Measurements from ENCODE around the gene SH3BP5.

Gene SH3BP5

GRCh38 chr3:15326673-15327072 lies 5.7 kb downstream of the SH3BP5 start:
- DNase-seq (ENCODE audit: low read depth in 2 of 2, low spot score in 1 of 2): no peak

GRCh38 chr3:15326037-15326436 lies 6.3 kb downstream of the SH3BP5 start:
- no peak for DNase-seq (ENCODE audit: low read depth in 2 of 2, low spot score in 1 of 2)

- no peak for DNase-seq (ENCODE audit: low read depth in 2 of 2, low spot score in 1 of 2)
Observed at GRCh38 chr3:15325228-15325627, 7.2 kb downstream of the SH3BP5 start.

- no peak for DNase-seq (ENCODE audit: low read depth in 2 of 2, low spot score in 1 of 2)
Observed at GRCh38 chr3:15324379-15324808, 8.0 kb downstream of the SH3BP5 start.

DNA sequence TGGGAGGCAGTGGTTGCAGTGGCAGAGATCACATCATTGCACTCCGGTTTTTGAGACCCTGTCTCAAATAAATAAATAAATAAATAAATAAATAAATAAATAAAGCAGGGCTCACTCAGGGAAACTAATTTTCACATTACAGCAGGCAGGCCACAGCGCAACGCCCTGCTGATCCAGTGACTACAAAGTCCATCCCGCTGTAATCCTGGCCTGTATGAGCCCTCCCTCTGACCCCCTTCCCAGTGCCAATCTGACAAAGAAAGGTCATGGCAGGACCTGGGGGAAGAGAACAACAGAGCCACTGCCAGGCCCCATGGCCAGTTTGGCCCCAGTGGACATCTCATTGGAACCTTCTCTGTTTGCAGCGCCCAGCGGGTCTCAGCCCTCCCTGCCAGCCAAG lies 9.3 kb downstream of the SH3BP5 start:
- no peak for DNase-seq (ENCODE audit: low read depth in 2 of 2, low spot score in 1 of 2)

DNA sequence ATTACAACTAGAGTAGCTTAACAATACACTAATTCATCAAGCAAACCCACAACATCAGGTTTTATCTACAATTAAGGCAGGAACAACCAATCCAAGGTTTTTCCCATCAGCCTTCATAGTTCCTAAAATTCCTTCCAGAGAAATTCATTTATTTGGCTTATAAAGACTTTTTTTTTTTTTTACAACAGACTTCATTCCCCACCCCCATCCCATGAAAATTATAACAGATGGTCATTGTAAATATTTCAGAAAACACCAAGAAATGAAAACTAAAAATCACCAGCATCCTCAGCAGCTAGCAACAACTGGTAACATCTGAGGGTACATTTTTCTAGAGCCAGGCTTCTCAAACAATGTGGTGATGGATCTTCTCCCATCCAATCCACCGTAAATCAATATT lies 11.0 kb downstream of the SH3BP5 start:
- DNase-seq (ENCODE audit: low read depth in 2 of 2, low spot score in 1 of 2): no peak

DNA sequence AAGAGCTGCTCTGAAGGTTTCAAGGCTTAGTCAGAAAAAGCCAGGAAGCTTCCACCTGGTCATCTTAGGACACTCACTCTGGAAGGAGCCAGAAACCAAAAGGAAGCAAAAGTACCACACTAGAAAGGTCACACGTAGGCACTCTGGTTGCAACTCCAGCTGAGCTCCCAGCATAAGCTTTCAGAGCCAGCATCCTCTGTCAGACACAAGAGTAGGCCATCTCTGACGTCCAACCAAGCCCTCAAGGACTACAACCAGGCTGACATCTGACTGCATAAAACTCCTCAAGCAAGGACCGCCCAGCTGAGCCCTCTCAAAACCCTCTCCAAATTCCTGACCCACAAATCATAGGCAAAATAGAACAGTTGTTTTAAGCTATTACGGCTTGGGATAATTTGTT lies 12.8 kb downstream of the SH3BP5 start:
- DNase-seq (ENCODE audit: low read depth in 2 of 2, low spot score in 1 of 2): no peak

- DNase-seq (ENCODE audit: low read depth in 2 of 2, low spot score in 1 of 2): no peak
Observed at GRCh38 chr3:15319136-15319535, 13.2 kb downstream of the SH3BP5 start.

DNA sequence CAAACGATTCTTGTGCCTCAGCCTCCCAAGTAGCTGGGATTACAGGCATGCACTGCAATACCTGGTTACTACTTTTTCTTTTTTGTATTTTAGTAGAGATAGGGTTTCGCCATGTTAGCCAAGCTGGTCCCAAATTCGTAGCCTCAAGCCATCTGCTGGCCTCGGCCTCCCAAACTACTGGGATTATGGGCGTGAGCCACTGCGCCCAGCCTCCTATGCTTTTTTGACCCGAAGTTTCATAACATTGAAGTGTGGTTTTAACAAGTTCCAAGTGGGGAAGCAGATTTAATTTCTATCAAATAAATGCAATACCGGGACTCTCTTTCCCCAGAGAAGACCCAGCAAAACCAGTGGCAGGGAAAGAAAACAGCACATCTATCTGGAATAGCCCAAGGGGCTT lies 13.7 kb downstream of the SH3BP5 start:
- DNase-seq (ENCODE audit: low read depth in 2 of 2, low spot score in 1 of 2): no peak

DNA sequence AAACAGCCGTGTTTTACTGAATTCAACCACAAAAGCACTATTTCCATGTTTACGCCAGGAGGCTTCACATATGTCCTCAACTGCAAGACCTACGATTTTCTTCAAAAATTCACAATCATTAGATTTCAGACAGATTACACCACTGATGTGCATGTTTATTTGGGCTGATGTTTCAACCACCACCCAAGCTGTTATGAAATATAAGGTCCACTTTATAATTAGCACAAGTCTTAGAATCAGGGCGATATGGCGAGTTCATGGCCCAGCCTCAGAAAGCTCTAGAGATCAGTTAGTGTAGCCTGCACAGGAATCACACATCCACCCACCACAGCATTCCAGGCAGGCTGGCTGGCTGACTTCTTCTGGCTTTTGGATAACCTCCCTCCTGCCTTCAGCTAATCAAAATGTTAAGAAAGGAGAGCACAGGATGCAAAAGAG lies 15.4 kb downstream of the SH3BP5 start:
- DNase-seq (ENCODE audit: low read depth in 2 of 2, low spot score in 1 of 2): no peak

DNA sequence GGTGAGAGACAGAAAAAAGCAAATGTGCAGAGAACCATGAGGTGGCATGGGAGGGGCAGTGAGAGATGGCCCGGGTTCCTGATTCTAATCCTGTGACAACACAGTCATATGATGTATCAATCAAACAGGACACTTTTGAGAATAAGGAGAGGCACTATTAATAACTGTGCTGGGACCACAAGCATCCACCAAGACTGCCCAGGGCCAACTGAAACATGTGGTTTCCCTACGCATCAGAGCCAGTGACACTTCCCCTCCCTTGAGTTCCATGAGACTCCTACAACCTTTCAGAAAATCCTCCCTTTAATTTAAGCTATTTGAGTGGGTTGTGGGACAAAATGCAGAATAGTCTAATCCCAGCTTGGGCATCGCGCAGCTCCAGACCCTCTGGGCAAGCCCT lies 17.4 kb downstream of the SH3BP5 start:
- no peak for DNase-seq (ENCODE audit: low read depth in 2 of 2, low spot score in 1 of 2)

GRCh38 chr3:15314276-15314675 lies 18.1 kb downstream of the SH3BP5 start:
- no peak for DNase-seq (ENCODE audit: low read depth in 2 of 2, low spot score in 1 of 2)

- DNase-seq (ENCODE audit: low read depth in 2 of 2, low spot score in 1 of 2): no peak
Observed at GRCh38 chr3:15313461-15313860, 18.9 kb downstream of the SH3BP5 start.

DNA sequence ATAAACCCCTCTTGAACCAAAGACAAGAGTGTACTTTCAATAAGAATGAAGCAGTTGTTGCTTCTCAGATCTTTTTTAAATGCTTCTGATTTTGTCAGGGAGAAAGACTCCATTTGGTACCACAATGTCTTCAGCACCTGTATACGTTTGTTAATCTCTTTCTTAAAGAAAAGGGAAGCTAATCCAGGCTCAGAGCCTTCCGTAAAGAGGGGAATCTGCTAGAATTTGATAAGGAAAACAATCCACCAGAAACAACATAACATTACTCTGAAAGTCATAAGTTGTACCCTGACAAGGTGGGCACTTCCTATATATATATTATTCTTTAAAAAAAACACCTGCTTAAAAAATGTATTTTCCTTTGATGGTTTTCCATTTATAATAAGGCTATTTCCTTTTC lies 19.8 kb downstream of the SH3BP5 start:
- DNase-seq (ENCODE audit: low read depth in 2 of 2, low spot score in 1 of 2): no peak

GRCh38 chr3:15310491-15311370 lies 21.7 kb downstream of the SH3BP5 start:
- DNase-seq (ENCODE audit: low read depth in 2 of 2, low spot score in 1 of 2): no peak

DNA sequence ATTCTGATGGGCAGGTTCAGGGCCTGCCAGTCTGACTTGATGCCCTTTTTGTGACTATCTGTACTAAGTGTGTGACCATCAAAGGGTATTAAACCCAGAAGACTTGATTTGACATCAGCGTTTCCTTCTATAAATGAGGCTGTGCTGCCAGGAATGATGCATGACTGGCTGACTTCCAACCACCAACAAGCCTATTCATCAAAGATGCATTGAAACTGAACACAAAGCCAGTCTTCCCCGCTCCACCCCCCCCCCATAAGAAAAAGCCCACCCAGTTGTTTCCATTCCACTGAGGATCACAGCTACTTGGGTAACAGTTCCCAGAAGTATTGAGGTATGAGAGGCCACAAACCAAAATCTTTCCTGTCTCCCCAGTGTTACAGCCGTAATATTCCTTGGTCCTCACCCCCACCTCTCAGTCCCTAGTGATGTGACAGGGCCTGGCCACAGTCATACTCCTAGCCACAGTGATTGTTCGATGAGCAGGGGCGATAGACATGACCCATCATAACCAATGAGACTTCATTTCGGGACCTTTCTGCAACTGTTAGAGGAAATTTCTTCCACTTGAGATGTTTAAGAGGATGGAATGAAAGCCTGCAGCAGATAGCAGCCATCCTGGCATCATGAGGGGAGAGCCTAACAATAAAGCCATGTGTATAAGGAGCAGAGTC lies 22.6 kb downstream of the SH3BP5 start:
- DNase-seq (ENCODE audit: low read depth in 2 of 2, low spot score in 1 of 2): no peak

DNA sequence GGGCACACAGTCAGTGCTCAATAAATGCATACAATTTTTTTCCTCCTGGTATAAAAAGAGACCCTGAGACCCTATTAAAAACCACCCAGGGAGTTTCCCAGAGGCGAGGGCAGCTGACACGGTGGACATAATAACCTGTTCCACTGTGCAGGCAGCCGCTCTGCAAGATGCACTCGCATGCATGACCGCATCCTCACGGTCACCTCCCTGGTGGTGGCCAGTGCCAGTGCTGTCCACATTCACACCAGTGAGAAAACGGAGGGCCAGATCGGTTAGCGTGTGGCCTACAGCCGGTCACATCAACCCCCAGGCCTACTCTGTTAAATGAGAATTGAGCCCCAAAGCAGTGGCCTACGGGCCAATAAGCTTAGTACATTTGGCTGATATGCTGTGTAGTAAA lies 24.8 kb downstream of the SH3BP5 start:
- DNase-seq (ENCODE audit: low read depth in 2 of 2, low spot score in 1 of 2): no peak

DNA sequence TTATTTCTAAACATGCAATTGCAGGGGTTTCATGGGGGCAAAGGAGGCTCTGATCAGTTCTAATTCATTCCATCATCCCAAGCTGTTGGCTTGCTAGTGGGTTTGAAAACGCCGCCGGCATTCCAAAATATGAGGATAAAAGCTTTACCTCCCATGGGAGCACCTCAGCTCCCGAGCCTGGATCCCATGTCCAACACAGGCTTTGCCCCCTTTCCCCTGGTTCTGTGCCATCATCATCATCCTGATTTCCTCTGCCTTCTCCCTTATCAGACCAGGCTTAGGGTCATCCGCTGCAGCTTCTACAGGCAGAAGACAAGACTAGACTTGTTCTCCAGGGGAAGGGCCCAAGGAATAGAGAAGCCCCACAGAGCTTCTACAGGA lies 25.4 kb downstream of the SH3BP5 start:
- no peak for DNase-seq (ENCODE audit: low read depth in 2 of 2, low spot score in 1 of 2)

GRCh38 chr3:15305359-15305844 lies 27.0 kb downstream of the SH3BP5 start:
- DNase-seq (ENCODE audit: low read depth in 2 of 2, low spot score in 1 of 2): no peak

GRCh38 chr3:15303728-15304127 lies 28.7 kb downstream of the SH3BP5 start:
- no peak for DNase-seq (ENCODE audit: low read depth in 2 of 2, low spot score in 1 of 2)

DNA sequence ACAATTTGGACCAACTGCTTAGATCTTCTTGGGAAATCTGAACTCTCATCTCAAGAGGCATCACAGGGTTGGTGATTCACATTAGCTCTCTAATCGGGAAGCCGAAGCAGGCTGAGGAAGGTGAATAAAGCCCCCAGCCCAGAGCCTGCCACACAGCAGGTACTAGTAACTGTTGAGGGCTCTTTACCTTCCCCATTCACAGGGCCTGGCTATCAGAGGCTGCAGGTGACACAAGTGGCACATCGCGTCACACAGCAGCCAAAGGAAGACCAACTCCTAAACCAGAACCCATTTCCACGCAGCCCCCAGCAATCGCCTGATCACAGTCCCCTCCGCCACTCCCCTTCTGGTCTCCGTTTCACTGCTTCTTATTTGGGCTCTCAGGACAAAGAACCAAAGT lies 29.2 kb downstream of the SH3BP5 start:
- no peak for DNase-seq (ENCODE audit: low read depth in 2 of 2, low spot score in 1 of 2)

DNA sequence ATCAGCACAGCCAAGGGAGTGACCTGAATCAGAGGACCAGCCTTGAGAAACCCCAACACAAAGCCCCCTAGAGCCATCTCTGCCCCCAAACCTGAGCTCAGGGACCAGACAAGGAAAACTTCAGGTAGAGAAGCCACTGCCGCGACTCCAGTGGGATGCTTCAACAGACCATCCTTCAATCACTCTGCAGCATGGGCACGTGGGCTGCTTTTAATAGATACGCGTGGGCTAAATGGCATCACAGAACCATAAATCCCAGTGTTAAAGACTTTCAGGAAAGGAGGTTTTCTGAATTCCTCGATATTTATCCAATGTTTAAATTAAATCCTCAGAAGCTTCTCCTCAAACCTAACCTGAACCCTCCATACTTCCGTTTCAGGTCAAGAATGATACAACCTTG lies 30.6 kb downstream of the SH3BP5 start:
- no peak for DNase-seq (ENCODE audit: low read depth in 2 of 2, low spot score in 1 of 2)

All from stimulated activated CD8-positive, alpha-beta memory T cell treated with anti-CD3 and anti-CD28 coated beads, Interleukin-4, amount 100 ng/mL, for 1 hour (primary cell).